Parathyroid adenoma (tissue), 2 donors: ENCODE results near the gene MTF1.

Experiments used
- H2AFZ ChIP-seq: fragments of 300-600 bp; sonication (generic); one replicate; pipeline ENCODE4 v1.7.0; 2017; ENCODE audit warnings: antibody characterized with exemption, mild to moderate bottlenecking
- H3K27ac ChIP-seq: fragments of 300-600 bp; sonication (generic); one replicate; pipeline ENCODE4 v1.7.0; 2017
- H3K27me3 ChIP-seq: fragments of 300-600 bp; sonication (generic); one replicate; pipeline ENCODE4 v1.7.0; 2017; ENCODE audit warnings: low read length; ENCODE audit not compliant: control insufficient read depth, insufficient read depth
- H3K36me3 ChIP-seq: fragments of 300-600 bp; sonication (generic); one replicate; pipeline ENCODE4 v1.7.0; 2017; ENCODE audit warnings: low read length; ENCODE audit not compliant: control insufficient read depth, insufficient read depth
- H3K4me1 ChIP-seq: fragments of 300-600 bp; sonication (generic); one replicate; pipeline ENCODE4 v1.7.0; 2017; ENCODE audit warnings: control low read depth
- H3K4me2 ChIP-seq: fragments of 300-600 bp; sonication (generic); one replicate; pipeline ENCODE4 v1.7.0; 2017; ENCODE audit warnings: low read length
- H3K4me3 ChIP-seq: fragments of 300-600 bp; sonication (generic); one replicate; pipeline ENCODE4 v1.7.0; 2017; ENCODE audit warnings: low read depth, low read length
- H3K79me2 ChIP-seq: fragments of 300-600 bp; sonication (generic); one replicate; pipeline ENCODE4 v1.7.0; 2017; ENCODE audit warnings: control low read depth
- H3K9ac ChIP-seq: fragments of 300-600 bp; sonication (generic); one replicate; pipeline ENCODE4 v1.7.0; 2017; ENCODE audit warnings: mild to moderate bottlenecking
- H3K9me3 ChIP-seq: fragments of 300-600 bp; sonication (generic); one replicate; pipeline ENCODE4 v1.7.0; 2017; ENCODE audit warnings: low read length; ENCODE audit not compliant: control insufficient read depth
- CTCF ChIP-seq: fragments of 300-600 bp; sonication (generic); IDR thresholded peaks from one replicate; pipeline ENCODE4 v1.7.0; 2017; ENCODE audit warnings: antibody characterized with exemption, mild to moderate bottlenecking
- donor health status: primary hyperparathyroidism.

Gene MTF1

GRCh38 chr1:37821481-37821880 is 37.9 kb downstream of the MTF1 start:
- Histone ChIP-seq H3K4me1 (peaks cover 2% of the 10 kb centered on the region), H2AFZ (no peak overlapping the region), H3K4me3 (no peak overlapping the region), H3K9me3 (no peaks in the 10 kb centered on the region), H3K9ac (no peak overlapping the region), H3K27ac (no peak overlapping the region), H3K4me2 (no peak overlapping the region), H3K27me3 (no peaks in the 10 kb centered on the region), H3K79me2 (no peaks in the 10 kb centered on the region), H3K36me3 (no peaks in the 10 kb centered on the region)
- no peak for TF ChIP-seq CTCF

GRCh38 chr1:37817481-37817880 is 41.9 kb downstream of the MTF1 start:
- H3K36me3 ChIP-seq: no peaks in the 10 kb centered on the region
- H3K9ac ChIP-seq: no peak overlapping the region
- H3K4me1 ChIP-seq: peaks cover 2% of the 10 kb centered on the region
- no peak overlapping the region for H3K4me3 ChIP-seq
- peak overlapping the region; percentile 16 for H3K4me2 ChIP-seq
- H3K9me3 ChIP-seq: no peaks in the 10 kb centered on the region
- no peaks in the 10 kb centered on the region for H3K27me3 ChIP-seq
- H2AFZ ChIP-seq: no peak overlapping the region
- no peak for TF ChIP-seq CTCF
- no peaks in the 10 kb centered on the region for H3K79me2 ChIP-seq
- H3K27ac ChIP-seq: peak overlapping the region; percentile 29

- H3K9me3 ChIP-seq: no peaks in the 10 kb centered on the region
- no peak overlapping the region for H3K9ac ChIP-seq
- no peaks in the 10 kb centered on the region for H3K79me2 ChIP-seq
- H3K27ac ChIP-seq: no peak overlapping the region
- H2AFZ ChIP-seq: no peak overlapping the region
- no peaks in the 10 kb centered on the region for H3K36me3 ChIP-seq
- no peak overlapping the region for H3K4me2 ChIP-seq
- H3K4me3 ChIP-seq: no peak overlapping the region
- TF ChIP-seq CTCF: no peak
- H3K4me1 ChIP-seq: peaks cover 2% of the 10 kb centered on the region
- no peaks in the 10 kb centered on the region for H3K27me3 ChIP-seq
These were observed 45.1 kb downstream of the MTF1 start for GRCh38 chr1:37814252-37814651.

GRCh38 chr1:37813529-37814145 is 45.8 kb downstream of the MTF1 start:
- H3K27ac ChIP-seq: no peak overlapping the region
- H3K9ac ChIP-seq: no peak overlapping the region
- H3K36me3 ChIP-seq: no peaks in the 10 kb centered on the region
- H3K27me3 ChIP-seq: no peaks in the 10 kb centered on the region
- H3K79me2 ChIP-seq: no peaks in the 10 kb centered on the region
- no peak overlapping the region for H2AFZ ChIP-seq
- no peak overlapping the region for H3K4me2 ChIP-seq
- TF ChIP-seq CTCF: no peak
- no peak overlapping the region for H3K4me3 ChIP-seq
- H3K9me3 ChIP-seq: no peaks in the 10 kb centered on the region
- H3K4me1 ChIP-seq: peaks cover 2% of the 10 kb centered on the region

- H3K27me3 ChIP-seq: no peaks in the 10 kb centered on the region
- H3K9me3 ChIP-seq: no peaks in the 10 kb centered on the region
- peaks cover 4% of the 10 kb centered on the region for H3K4me1 ChIP-seq
- no peaks in the 10 kb centered on the region for H3K79me2 ChIP-seq
- TF ChIP-seq CTCF: peak; percentile 62
- no peak overlapping the region for H3K9ac ChIP-seq
- no peak overlapping the region for H2AFZ ChIP-seq
- no peaks in the 10 kb centered on the region for H3K36me3 ChIP-seq
- no peak overlapping the region for H3K4me2 ChIP-seq
- H3K27ac ChIP-seq: no peak overlapping the region
- H3K4me3 ChIP-seq: no peak overlapping the region
These were observed 48.3 kb downstream of the MTF1 start for GRCh38 chr1:37811027-37811655.
